Spleen (tissue), 11 donors: Measurements from ENCODE around the gene SSBP2. TPM values are rescaled to one million over a fixed set of nuclear protein-coding genes. Genes with fewer than 3 reads are reported as not detected.

ENCODE experiments used
- DNase-seq: peaks from one replicate; pipeline ENCODE4 v3.0.0-alpha.2; 2020
- H3K27ac ChIP-seq, 8 donors: fragments of 200-600 bp; sonication (generic) in 7 of 8; 1 replicate in 4 of 8; 2 replicates in 4 of 8; pipeline versions ENCODE4 v1.5.0 to v1.8.0; 2016 to 2021; ENCODE audit warnings: inconsistent platforms in 4 of 8, mild to moderate bottlenecking in 4 of 8, moderate library complexity in 1 of 8
- H3K27me3 ChIP-seq, 7 donors: fragments of 200-600 bp; sonication (generic) in 6 of 7; replicated peaks in 1 of 7; 1 replicate in 4 of 7; 2 replicates in 3 of 7; pipeline versions ENCODE4 v1.5.0 to v1.8.0; 2016 to 2021; ENCODE audit warnings: inconsistent platforms in 3 of 7, mild to moderate bottlenecking in 1 of 7
- H3K36me3 ChIP-seq, 6 donors: fragments of 200-600 bp; sonication (generic) in 5 of 6; 1 replicate in 4 of 6; 2 replicates in 2 of 6; pipeline versions ENCODE4 v1.5.0 to v1.8.0; 2016 to 2021; ENCODE audit warnings: inconsistent platforms in 2 of 6
- H3K4me1 ChIP-seq, 6 donors: fragments of 200-600 bp; sonication (generic) in 5 of 6; 1 replicate in 3 of 6; 2 replicates in 3 of 6; pipeline versions ENCODE4 v1.5.0 to v1.8.0; 2016 to 2021; ENCODE audit warnings: inconsistent platforms in 3 of 6
- H3K4me3 ChIP-seq, 8 donors: fragments of 200-600 bp; sonication (generic) in 7 of 8; 1 replicate in 4 of 8; 2 replicates in 4 of 8; pipeline versions ENCODE4 v1.5.0 to v1.8.0; 2016 to 2021; ENCODE audit warnings: inconsistent platforms in 4 of 8, mild to moderate bottlenecking in 4 of 8, moderate library complexity in 2 of 8
- H3K9me3 ChIP-seq, 8 donors: fragments of 200-600 bp; sonication (generic) in 7 of 8; 1 replicate in 4 of 8; 2 replicates in 4 of 8; pipeline versions ENCODE4 v1.5.0 to v1.8.0; 2016 to 2021; ENCODE audit warnings: inconsistent platforms in 4 of 8
- CTCF ChIP-seq, 11 experiments: fragments of 200-600 bp in 7 of 11; fragments of 450-650 bp in 4 of 11; sonication (generic) in 4 of 11; IDR thresholded peaks in 8 of 11; conservative IDR thresholded peaks in 3 of 11; 1 replicate in 7 of 11; 2 replicates in 4 of 11; pipeline versions ENCODE4 v1.4.0 to v1.8.0; 2016 to 2021; ENCODE audit warnings: antibody characterized with exemption in 11 of 11, inconsistent platforms in 4 of 11, mild to moderate bottlenecking in 1 of 11
- POLR2A ChIP-seq, 3 donors: fragments of 450-650 bp; IDR thresholded peaks; one replicate each; pipeline ENCODE4 v1.5.1; 2017; ENCODE audit warnings: antibody characterized with exemption in 3 of 3, mild to moderate bottlenecking in 1 of 3
- POLR2AphosphoS5 ChIP-seq, 3 donors: sonication (generic); formaldehyde crosslinking; IDR thresholded peaks; one replicate each; pipeline ENCODE4 v1.5.1; 2017; ENCODE audit warnings: antibody characterized with exemption in 3 of 3
- WGBS, 5 donors: extraction: QIAGEN DNeasy Blood & Tissue Kit in 3 of 5; methylation state at CpG; one replicate each; pipeline versions ENCODE4 v1.1.5 to v1.1.7; 2013 to 2018; 5-methylcytosine and 5-hydroxymethylcytosine counted together
- intact Hi-C: fragments of 100-400 bp; cut with DNase I; formaldehyde crosslinking; loops from one replicate; pipeline ENCODE4 v1.15.0; 2023; ENCODE audit warnings: low total_unique reads
- polyA plus RNA-seq, 3 donors: library from polyadenylated mRNA; stranded (reverse); fragments of 200-250 nt; gene quantifications; one replicate each; pipeline ENCODE4 v1.2.1, GENCODE V29; 2013
- total RNA-seq, 7 donors: library from RNA; depleted of rRNA in 3 of 7; stranded (reverse); fragments of >200 nt in 3 of 7; fragmentation: NEBNext Ultra II Directional in 4 of 7; extraction: Animal tissue kit (Norgen Biotek cat#: 25700) in 4 of 7; gene quantifications; one replicate each; pipeline versions ENCODE4 v1.1.0 to v1.2.1, GENCODE V29; 2016 to 2021
- donor health status: healthy with polysubstance abuse.
- donor health status: DM: no; HTN: no; CAD: no; lungs with moderate emphysema.
- donor health status: DM: no; HTN: no; CAD: no.
- donor health status: Bipolar disorder and iron deficiency.
- donor health status: healthy.
- donor health status: DM: no; HTN: no; CAD: no.
- donor health status: DM: yes; HTN: yes; CAD: no.

The SSBP2 gene
- total and polyA plus RNA-seq, 10 donors = 12.2 to 40.8 (median 29.6) TPM

DNA sequence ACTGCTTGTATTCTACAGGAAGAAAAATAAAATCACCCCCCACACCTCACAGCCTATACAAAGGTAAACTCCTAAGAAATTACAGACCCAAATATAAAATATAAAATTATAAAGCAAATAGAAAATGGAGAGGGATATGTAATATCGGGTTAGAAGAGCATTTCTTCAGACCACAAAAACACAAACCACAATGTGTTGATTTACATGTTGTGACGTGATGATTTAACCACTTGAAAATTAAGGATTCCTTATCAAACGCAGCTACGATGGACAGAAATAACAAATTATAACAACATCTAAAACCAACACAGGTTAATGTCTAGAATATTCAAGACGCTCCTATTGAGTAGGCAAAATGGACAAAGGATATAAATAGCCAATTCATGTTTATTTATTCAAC, 26.3 kb downstream of the SSBP2 start:
- Histone ChIP-seq H3K4me3 (no peak overlapping the region), H3K4me1 (peaks cover 0 to 57% (median 28%) of the 10 kb centered on the region in 6 donors), H3K9me3 (no peaks in the 10 kb centered on the region), H3K27ac (no peak overlapping the region), H3K36me3 (no peaks in the 10 kb centered on the region), H3K27me3 (no peaks in the 10 kb centered on the region)
- intact Hi-C loops = no loop called here
- 41 to 57% (median 53%) methylated on average over 5 of the region's 5 CpGs for WGBS, 5 donors
- DNase-seq = no peak
- TF ChIP-seq CTCF (IDR thresholded peaks at IDR 0.05 in 8 of 11, conservative IDR thresholded peaks at IDR 0.05 in 3 of 11) (no peak), POLR2AphosphoS5 (IDR thresholded peaks at IDR 0.05) (no peak), POLR2A (IDR thresholded peaks at IDR 0.05) (no peak)

DNA sequence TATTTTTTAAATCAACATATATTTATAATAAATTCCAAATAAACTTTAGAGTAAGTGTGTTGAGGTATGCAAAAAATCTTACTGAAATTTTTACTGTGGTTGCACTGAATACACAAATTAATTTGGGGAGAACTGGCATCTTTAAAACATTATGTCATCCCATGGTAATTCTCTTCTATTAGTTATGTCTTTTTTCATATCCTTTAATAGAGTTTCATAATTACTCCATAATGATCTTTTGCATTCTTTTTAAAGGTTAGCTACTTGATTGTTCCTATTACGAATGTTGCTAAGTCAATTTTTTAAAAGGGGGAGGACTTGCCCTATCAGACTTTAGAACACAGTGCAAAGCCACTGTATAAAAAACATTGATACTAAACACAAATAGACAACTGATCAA, 26.8 kb downstream of the SSBP2 start:
- H3K27ac ChIP-seq = no peak overlapping the region
- H3K9me3 ChIP-seq = no peaks in the 10 kb centered on the region
- H3K4me3 ChIP-seq = no peak overlapping the region
- TF ChIP-seq POLR2AphosphoS5 (IDR thresholded peaks at IDR 0.05) (no peak), POLR2A (IDR thresholded peaks at IDR 0.05) (no peak), CTCF (IDR thresholded peaks at IDR 0.05 in 8 of 11, conservative IDR thresholded peaks at IDR 0.05 in 3 of 11) (no peak)
- DNase-seq = no peak
- H3K4me1 ChIP-seq = peaks cover 0 to 62% (median 29%) of the 10 kb centered on the region in 6 donors
- no peaks in the 10 kb centered on the region for H3K27me3 ChIP-seq
- intact Hi-C loops = no loop called here
- no peaks in the 10 kb centered on the region for H3K36me3 ChIP-seq
- WGBS, 5 donors = 70 to 86% (median 81%) methylated on average over 1 of the region's 1 CpG

GRCh38 chr5:81721049-81721448, 29.8 kb downstream of the SSBP2 start:
- 66 to 91% (median 77%) methylated on average over 2 of the region's 2 CpGs for WGBS, 5 donors
- no peaks in the 10 kb centered on the region for H3K36me3 ChIP-seq
- no peaks in the 10 kb centered on the region for H3K9me3 ChIP-seq
- no peaks in the 10 kb centered on the region for H3K27me3 ChIP-seq
- DNase-seq = no peak
- H3K4me1 ChIP-seq = peaks cover 5 to 77% (median 49%) of the 10 kb centered on the region in 6 donors
- H3K4me3 ChIP-seq = no peak overlapping the region
- TF ChIP-seq CTCF (IDR thresholded peaks at IDR 0.05 in 8 of 11, conservative IDR thresholded peaks at IDR 0.05 in 3 of 11) = no peak
- no peak for TF ChIP-seq POLR2AphosphoS5 (IDR thresholded peaks at IDR 0.05)
- TF ChIP-seq POLR2A (IDR thresholded peaks at IDR 0.05) = no peak
- H3K27ac ChIP-seq = no peak overlapping the region
- intact Hi-C loops = no loop called here

DNA sequence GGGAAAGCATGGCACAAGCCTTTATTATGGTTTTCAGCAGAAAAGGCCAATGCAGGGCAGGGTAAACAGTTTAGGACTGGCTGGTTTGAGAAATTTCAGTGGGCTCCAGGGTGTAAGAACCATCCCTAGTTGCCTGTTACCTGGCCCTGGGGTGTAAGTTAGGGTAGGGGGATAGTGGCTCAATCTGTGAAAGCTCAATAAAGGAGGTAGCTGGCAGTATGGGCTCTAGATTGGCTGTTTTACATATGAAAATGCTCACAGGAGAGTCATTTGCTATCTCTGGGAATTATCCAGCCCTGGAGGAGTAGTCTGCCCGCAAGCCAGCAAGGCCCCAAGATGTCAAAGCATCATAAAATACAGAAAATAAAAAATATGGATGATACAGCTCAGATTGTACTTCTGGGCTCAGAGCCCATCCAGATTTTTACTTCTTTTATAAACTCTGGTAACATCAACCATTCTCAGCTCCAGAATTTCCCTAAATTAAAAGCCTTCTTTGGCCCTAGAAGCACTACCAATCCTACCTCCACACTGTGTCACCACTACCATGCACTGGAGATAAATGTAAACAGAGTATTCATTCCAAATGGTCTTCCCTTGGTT, 31.1 kb downstream of the SSBP2 start:
- DNase-seq = no peak
- H3K4me3 ChIP-seq = no peak overlapping the region
- TF ChIP-seq POLR2A (IDR thresholded peaks at IDR 0.05) (no peak), CTCF (IDR thresholded peaks at IDR 0.05 in 8 of 11, conservative IDR thresholded peaks at IDR 0.05 in 3 of 11) (no peak), POLR2AphosphoS5 (IDR thresholded peaks at IDR 0.05) (no peak)
- H3K36me3 ChIP-seq = no peaks in the 10 kb centered on the region
- H3K27ac ChIP-seq = no peak overlapping the region
- intact Hi-C loops = no loop called here
- peaks cover 5 to 75% (median 49%) of the 10 kb centered on the region in 6 donors for H3K4me1 ChIP-seq
- no peaks in the 10 kb centered on the region for H3K9me3 ChIP-seq
- H3K27me3 ChIP-seq = no peaks in the 10 kb centered on the region
- WGBS, 5 donors = 85 to 100% (median 89%) methylated on average over 1 of the region's 1 CpG
